IMR-90 (cell line): ENCODE results near the gene TMEM17. TPM values are rescaled to one million over a fixed set of nuclear protein-coding genes. Genes with fewer than 3 reads are reported as not detected.

Source experiments
- ATAC-seq: fragments of 200-7000 bp; cut with Tn5 transposase; 2 replicates; pipeline ENCODE4 v1.9.1; 2020; ENCODE audit warnings: low read depth, mild to moderate bottlenecking, moderate library complexity
- BruUV-seq: library from RNA; stranded (reverse); fragments of 400-500 nt; replicated peaks from 2 replicates; lab custom pipeline; 2021; lab: Mats Ljungman, UMichigan
- CTCF ChIA-PET: fragments of 300-600 bp; formaldehyde crosslinking; extraction: SDS; loops from one replicate; lab custom pipeline; 2021; ENCODE audit warnings: antibody characterized with exemption; lab: Yijun Ruan, JAX
- POLR2A ChIA-PET: fragments of 300-600 bp; sonication (Branson Sonifier 250); formaldehyde crosslinking; loops from one replicate; lab custom pipeline; 2022; ENCODE audit warnings: antibody characterized with exemption; ENCODE audit not compliant: unreplicated experiment; lab: Charles Lee
- DNase-seq: peaks from one replicate; pipeline ENCODE4 v3.0.0; 2013
- H2AFZ ChIP-seq: replicated peaks from 2 replicates; pipeline ENCODE3; 2013; ENCODE audit warnings: low read length, mild to moderate bottlenecking; ENCODE audit not compliant: poor library complexity
- H2AK5ac ChIP-seq: 2 replicates; pipeline ENCODE4 v1.6.1; 2013; ENCODE audit warnings: low read depth, low read length, inconsistent platforms
- H2AK9ac ChIP-seq: replicated peaks from 2 replicates; pipeline ENCODE3; 2013; ENCODE audit warnings: mild to moderate bottlenecking, low read depth, low read length, moderate library complexity; ENCODE audit not compliant: poor library complexity
- H2BK120ac ChIP-seq: 2 replicates; pipeline ENCODE4 v1.6.1; 2013; ENCODE audit warnings: low read depth, low read length, inconsistent platforms
- H2BK15ac ChIP-seq: 3 replicates; pipeline ENCODE4 v1.6.1; 2013; ENCODE audit warnings: low read depth, low read length, inconsistent platforms
- H2BK20ac ChIP-seq: 2 replicates; pipeline ENCODE4 v1.6.1; 2013; ENCODE audit warnings: low read depth, mild to moderate bottlenecking, inconsistent platforms, low read length, moderate library complexity
- H2BK5ac ChIP-seq: 2 replicates; pipeline ENCODE4 v1.6.1; 2013; ENCODE audit warnings: mild to moderate bottlenecking, low read depth, low read length, inconsistent platforms; ENCODE audit not compliant: poor library complexity, severe bottlenecking
- H3K14ac ChIP-seq: replicated peaks from 2 replicates; pipeline ENCODE4 v1.6.1; 2013; ENCODE audit warnings: low read depth, low read length, inconsistent platforms
- H3K18ac ChIP-seq: 2 replicates; pipeline ENCODE4 v1.6.1; 2013; ENCODE audit warnings: low read depth, low read length, control low read depth
- H3K23ac ChIP-seq: 2 replicates; pipeline ENCODE4 v1.6.1; 2013; ENCODE audit warnings: low read depth, low read length, inconsistent platforms
- H3K27ac ChIP-seq: 2 replicates; pipeline ENCODE4 v1.5.1; 2013; ENCODE audit warnings: mild to moderate bottlenecking, control low read depth, low read length; ENCODE audit not compliant: insufficient read depth
- H3K27me3 ChIP-seq: 2 replicates; pipeline ENCODE4 v1.6.1; 2013; ENCODE audit warnings: low read length; ENCODE audit not compliant: control insufficient read depth, insufficient read depth
- H3K36me3 ChIP-seq: 2 replicates; pipeline ENCODE4 v1.6.1; 2013; ENCODE audit warnings: low read length, mixed read lengths; ENCODE audit not compliant: control insufficient read depth, insufficient read depth
- H3K4ac ChIP-seq: 2 replicates; pipeline ENCODE4 v1.6.1; 2013; ENCODE audit warnings: low read depth, low read length, inconsistent platforms
- H3K4me1 ChIP-seq: 2 replicates; pipeline ENCODE4 v1.6.1; 2013; ENCODE audit warnings: low read length, mixed read lengths; ENCODE audit not compliant: control insufficient read depth, insufficient read depth
- H3K4me2 ChIP-seq: 2 replicates; pipeline ENCODE4 v1.6.1; 2013; ENCODE audit warnings: low read depth, mild to moderate bottlenecking, control low read depth, low read length, moderate library complexity
- H3K4me3 ChIP-seq: 2 replicates; pipeline ENCODE4 v1.5.1; 2013; ENCODE audit warnings: low read depth, mild to moderate bottlenecking, control low read depth, low read length, moderate library complexity; ENCODE audit not compliant: insufficient read depth
- H3K56ac ChIP-seq: 2 replicates; pipeline ENCODE4 v1.6.1; 2013; ENCODE audit warnings: low read length, inconsistent platforms; ENCODE audit not compliant: insufficient read depth; ENCODE audit errors: extremely low read depth
- H3K79me1 ChIP-seq, 2 experiments: 2 replicates each; pipeline ENCODE4 v1.6.1; 2013; ENCODE audit warnings: low read length in 2 of 2, inconsistent platforms in 1 of 2, low read depth in 1 of 2
- H3K9ac ChIP-seq: 2 replicates; pipeline ENCODE4 v1.6.1; 2013; ENCODE audit warnings: low read depth, low read length, control low read depth
- H3K9me1 ChIP-seq: 2 replicates; pipeline ENCODE4 v1.6.1; 2013; ENCODE audit warnings: low read length, inconsistent platforms; ENCODE audit not compliant: insufficient read depth
- H3K9me3 ChIP-seq: 2 replicates; pipeline ENCODE4 v1.6.1; 2013; ENCODE audit warnings: low read length; ENCODE audit not compliant: control insufficient read depth, insufficient read depth
- H4K20me1 ChIP-seq: 2 replicates; pipeline ENCODE4 v1.6.1; 2013; ENCODE audit warnings: low read length, inconsistent platforms; ENCODE audit not compliant: insufficient read depth
- H4K5ac ChIP-seq: 2 replicates; pipeline ENCODE4 v1.6.1; 2013; ENCODE audit warnings: mild to moderate bottlenecking, low read depth, low read length, control low read depth
- H4K8ac ChIP-seq, 2 experiments: 2 replicates each; pipeline ENCODE4 v1.6.1; 2013; ENCODE audit warnings: low read depth in 2 of 2, low read length in 2 of 2, control low read depth in 1 of 2, inconsistent platforms in 1 of 2
- H4K91ac ChIP-seq: 2 replicates; pipeline ENCODE4 v1.6.1; 2013; ENCODE audit warnings: low read depth, low read length, inconsistent platforms; ENCODE audit not compliant: insufficient read depth
- CEBPB ChIP-seq: IDR thresholded peaks from 2 replicates; pipeline ENCODE4 v1.6.1; 2012; ENCODE audit warnings: low read depth, low read length, improper control_type of control experiment
- FOS ChIP-seq: fragments of 150-350 bp; IDR thresholded peaks from 2 replicates; pipeline ENCODE4 v1.6.1; 2016; ENCODE audit warnings: low read depth, low read length
- MAFK ChIP-seq: IDR thresholded peaks from 2 replicates; pipeline ENCODE4 v1.6.1; 2012; ENCODE audit warnings: low read depth, low read length, improper control_type of control experiment
- MXI1 ChIP-seq: IDR thresholded peaks from 2 replicates; pipeline ENCODE4 v1.6.1; 2012; ENCODE audit warnings: low read depth, mild to moderate bottlenecking, low read length, moderate library complexity, borderline replicate concordance
- RFX5 ChIP-seq: IDR thresholded peaks from 2 replicates; pipeline ENCODE4 v1.8.0; 2012; ENCODE audit warnings: low read depth, mild to moderate bottlenecking, low read length, moderate library complexity
- WGBS, 2 experiments: methylation state at CpG; one replicate each; pipeline versions ENCODE4 v1.1.5 to v1.1.7; 2013; ENCODE audit warnings: missing lambda C conversion rate in 2 of 2; ENCODE audit not compliant: insufficient read length in 1 of 2; ENCODE audit errors: extremely low coverage in 2 of 2; 5-methylcytosine and 5-hydroxymethylcytosine counted together
- dilution Hi-C: fragments of 300-500 bp; cut with HindIII; formaldehyde crosslinking; loops from one replicate; pipeline ENCODE4 v1.14.3; 2018; ENCODE audit warnings: low sequenced_read_pairs; ENCODE audit not compliant: unreplicated experiment
- in situ Hi-C: fragments of 300-500 bp; cut with MboI; formaldehyde crosslinking; loops from 3 replicates; pipeline ENCODE4 v1.14.3; 2019; ENCODE audit warnings: low sequenced_read_pairs, inconsistent platforms, mixed read lengths
- intact Hi-C: fragments of 100-400 bp; cut with micrococcal nuclease; formaldehyde crosslinking; loops from 2 replicates; pipeline ENCODE4 v1.10.0; 2022
- polyA plus RNA-seq, 3 experiments: library from polyadenylated mRNA; depleted of rRNA; stranded (reverse); fragments of >200 nt; gene quantifications; 2 replicates each; pipeline ENCODE4 v1.2.3, GENCODE V29; 2012; ENCODE audit warnings: low replicate concordance in 1 of 3
- total RNA-seq: library from RNA; depleted of rRNA; stranded (reverse); fragments of >200 nt; gene quantifications from 2 replicates; pipeline ENCODE4 v1.2.3, GENCODE V29; 2012
- TF ChIP-seq, protein P1 (sequence below): conservative IDR thresholded peaks from 2 replicates; pipeline ENCODE4 v1.5.1; 2012; ENCODE audit warnings: mild to moderate bottlenecking, low read depth, low read length, improper control_type of control experiment

The TMEM17 gene
- total and polyA plus RNA-seq, 2 of the 4 experiments (the other 2 are of a cell fraction) = 1.3 to 1.8 TPM

DNA sequence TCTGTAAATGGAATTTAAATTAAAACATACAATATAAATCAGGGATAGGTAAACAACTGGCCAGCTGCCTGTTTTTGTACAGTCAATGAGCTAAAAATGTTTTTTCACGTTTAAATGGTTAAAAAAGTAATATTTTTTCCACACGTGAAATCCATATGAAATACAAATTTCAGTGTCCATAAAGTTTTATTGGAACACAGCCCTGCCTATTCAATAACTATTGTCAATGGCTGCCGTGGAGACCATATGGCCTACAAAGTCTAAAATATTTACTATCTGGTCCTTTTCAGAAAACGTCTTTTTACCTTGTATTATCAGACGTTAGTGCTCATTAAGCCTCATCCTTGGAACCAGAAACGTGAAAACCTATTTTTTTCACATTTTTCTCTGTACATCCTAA is 1.3 kb downstream of the TMEM17 start:
- ATAC-seq (no peak), DNase-seq (no peak)
- H3K27me3 ChIP-seq = no peaks in the 10 kb centered on the region
- H2BK5ac ChIP-seq = no peak overlapping the region
- H3K23ac ChIP-seq = no peak overlapping the region
- H4K20me1 ChIP-seq = no peaks in the 10 kb centered on the region
- H3K18ac ChIP-seq = no peak overlapping the region
- H4K5ac ChIP-seq = peak overlapping the region; percentile 97; the same call in 1 of the 2 replicates
- H4K8ac ChIP-seq = peak overlapping the region; percentile 86 to 93; a peak in 3 of 4 replicates
- no peak overlapping the region; the same call in 1 of the 2 replicates for H3K4ac ChIP-seq
- BruUV-seq = no TSS peak
- in situ Hi-C loops = no loop called here
- H2BK120ac ChIP-seq = peak overlapping the region; percentile 29; the same call in 1 of the 2 replicates
- no peak overlapping the region for H2AK5ac ChIP-seq
- H2BK20ac ChIP-seq = peak overlapping the region; percentile 8; the same call in 1 of the 2 replicates
- intact Hi-C loops = loop anchor here (5.0 kb wide), 1 partner anchor 203 kb away; the partner anchor contains the start of gene EHBP1
- no peaks in the 10 kb centered on the region for H3K79me1 ChIP-seq
- no peak overlapping the region for H2AK9ac ChIP-seq
- no peak overlapping the region for H3K56ac ChIP-seq
- no peaks in the 10 kb centered on the region for H3K9me3 ChIP-seq
- H3K9ac ChIP-seq = no peak overlapping the region
- H2AFZ ChIP-seq = no peak overlapping the region
- H3K4me2 ChIP-seq = no peak overlapping the region
- no peak overlapping the region; the same call in 1 of the 2 replicates for H4K91ac ChIP-seq
- no CpG with 5 or more reads among the region's 6 CpGs for WGBS, 2 experiments
- H2BK15ac ChIP-seq = no peak overlapping the region
- no peaks in the 10 kb centered on the region; the same call in 1 of the 2 replicates for H3K4me1 ChIP-seq
- no peaks in the 10 kb centered on the region for H3K9me1 ChIP-seq
- H3K36me3 ChIP-seq = no peaks in the 10 kb centered on the region
- dilution Hi-C loops = no loop called here
- H3K4me3 ChIP-seq = no peak overlapping the region
- ChIA-PET POLR2A (no interaction called here), CTCF (interaction anchor here (0.6 kb wide), 1 partner anchor 57 kb away, joined by 3 read pairs; no protein-coding TSS in a partner anchor)
- no peak overlapping the region for H3K14ac ChIP-seq
- no peak overlapping the region for H3K27ac ChIP-seq
- TF ChIP-seq, protein P1, sequence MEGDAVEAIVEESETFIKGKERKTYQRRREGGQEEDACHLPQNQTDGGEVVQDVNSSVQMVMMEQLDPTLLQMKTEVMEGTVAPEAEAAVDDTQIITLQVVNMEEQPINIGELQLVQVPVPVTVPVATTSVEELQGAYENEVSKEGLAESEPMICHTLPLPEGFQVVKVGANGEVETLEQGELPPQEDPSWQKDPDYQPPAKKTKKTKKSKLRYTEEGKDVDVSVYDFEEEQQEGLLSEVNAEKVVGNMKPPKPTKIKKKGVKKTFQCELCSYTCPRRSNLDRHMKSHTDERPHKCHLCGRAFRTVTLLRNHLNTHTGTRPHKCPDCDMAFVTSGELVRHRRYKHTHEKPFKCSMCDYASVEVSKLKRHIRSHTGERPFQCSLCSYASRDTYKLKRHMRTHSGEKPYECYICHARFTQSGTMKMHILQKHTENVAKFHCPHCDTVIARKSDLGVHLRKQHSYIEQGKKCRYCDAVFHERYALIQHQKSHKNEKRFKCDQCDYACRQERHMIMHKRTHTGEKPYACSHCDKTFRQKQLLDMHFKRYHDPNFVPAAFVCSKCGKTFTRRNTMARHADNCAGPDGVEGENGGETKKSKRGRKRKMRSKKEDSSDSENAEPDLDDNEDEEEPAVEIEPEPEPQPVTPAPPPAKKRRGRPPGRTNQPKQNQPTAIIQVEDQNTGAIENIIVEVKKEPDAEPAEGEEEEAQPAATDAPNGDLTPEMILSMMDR = no peak
- TF ChIP-seq RFX5 (no peak), MAFK (no peak), FOS (no peak), CEBPB (no peak), MXI1 (no peak)
